Transverse colon (tissue), 3 donors: Measurements from ENCODE around the gene MEX3B.

Experiments
- POLR2A ChIP-seq: fragments of 450-650 bp; IDR thresholded peaks from one replicate; pipeline ENCODE4 v1.6.1; 2016; ENCODE audit warnings: antibody characterized with exemption, mild to moderate bottlenecking, moderate library complexity
- TF ChIP-seq, protein P1 (sequence below), 5 experiments: fragments of 200-600 bp in 3 of 5; fragments of 450-650 bp in 2 of 5; sonication (generic) in 3 of 5; IDR thresholded peaks; 1 replicate in 2 of 5; 2 replicates in 3 of 5; pipeline ENCODE4 v1.5.1; 2016 to 2017; ENCODE audit warnings: antibody characterized with exemption in 5 of 5, inconsistent platforms in 3 of 5, mild to moderate bottlenecking in 2 of 5, moderate library complexity in 1 of 5

DNA sequence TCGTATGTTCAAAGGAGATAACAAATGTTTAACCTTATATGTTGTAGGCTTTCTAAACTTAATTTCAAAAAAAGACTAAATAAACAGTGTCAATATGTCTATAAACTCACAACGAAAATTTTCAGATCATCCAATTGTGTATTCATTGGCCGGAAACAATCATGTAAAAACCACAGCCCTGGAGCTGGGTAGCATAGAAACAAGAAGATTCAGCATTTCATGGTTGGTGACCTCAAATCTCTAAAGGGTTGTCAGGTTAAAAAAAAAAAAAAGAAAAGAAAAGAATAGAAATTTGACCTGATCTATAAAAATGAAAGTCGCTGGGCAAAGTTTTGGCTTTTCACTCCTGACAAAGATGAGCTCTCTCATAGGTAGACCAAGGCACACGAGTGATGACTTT is 13.9 kb downstream of the MEX3B start:
- no peak for TF ChIP-seq POLR2A
- TF ChIP-seq, protein P1, sequence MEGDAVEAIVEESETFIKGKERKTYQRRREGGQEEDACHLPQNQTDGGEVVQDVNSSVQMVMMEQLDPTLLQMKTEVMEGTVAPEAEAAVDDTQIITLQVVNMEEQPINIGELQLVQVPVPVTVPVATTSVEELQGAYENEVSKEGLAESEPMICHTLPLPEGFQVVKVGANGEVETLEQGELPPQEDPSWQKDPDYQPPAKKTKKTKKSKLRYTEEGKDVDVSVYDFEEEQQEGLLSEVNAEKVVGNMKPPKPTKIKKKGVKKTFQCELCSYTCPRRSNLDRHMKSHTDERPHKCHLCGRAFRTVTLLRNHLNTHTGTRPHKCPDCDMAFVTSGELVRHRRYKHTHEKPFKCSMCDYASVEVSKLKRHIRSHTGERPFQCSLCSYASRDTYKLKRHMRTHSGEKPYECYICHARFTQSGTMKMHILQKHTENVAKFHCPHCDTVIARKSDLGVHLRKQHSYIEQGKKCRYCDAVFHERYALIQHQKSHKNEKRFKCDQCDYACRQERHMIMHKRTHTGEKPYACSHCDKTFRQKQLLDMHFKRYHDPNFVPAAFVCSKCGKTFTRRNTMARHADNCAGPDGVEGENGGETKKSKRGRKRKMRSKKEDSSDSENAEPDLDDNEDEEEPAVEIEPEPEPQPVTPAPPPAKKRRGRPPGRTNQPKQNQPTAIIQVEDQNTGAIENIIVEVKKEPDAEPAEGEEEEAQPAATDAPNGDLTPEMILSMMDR (IDR thresholded peaks at IDR 0.05), result no peak
